ENCODE measurements around the gene LCN6.
A peak's percentile ranks its signal among the peaks of the same experiment; 100 is the strongest.
"Not testable (repeated sequence)": the region's sequence is repeated elsewhere in the genome, so short reads cannot be mapped to it uniquely, and the experiment has no call there.

The LCN6 gene, protein sequence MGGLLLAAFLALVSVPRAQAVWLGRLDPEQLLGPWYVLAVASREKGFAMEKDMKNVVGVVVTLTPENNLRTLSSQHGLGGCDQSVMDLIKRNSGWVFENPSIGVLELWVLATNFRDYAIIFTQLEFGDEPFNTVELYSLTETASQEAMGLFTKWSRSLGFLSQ

DNA sequence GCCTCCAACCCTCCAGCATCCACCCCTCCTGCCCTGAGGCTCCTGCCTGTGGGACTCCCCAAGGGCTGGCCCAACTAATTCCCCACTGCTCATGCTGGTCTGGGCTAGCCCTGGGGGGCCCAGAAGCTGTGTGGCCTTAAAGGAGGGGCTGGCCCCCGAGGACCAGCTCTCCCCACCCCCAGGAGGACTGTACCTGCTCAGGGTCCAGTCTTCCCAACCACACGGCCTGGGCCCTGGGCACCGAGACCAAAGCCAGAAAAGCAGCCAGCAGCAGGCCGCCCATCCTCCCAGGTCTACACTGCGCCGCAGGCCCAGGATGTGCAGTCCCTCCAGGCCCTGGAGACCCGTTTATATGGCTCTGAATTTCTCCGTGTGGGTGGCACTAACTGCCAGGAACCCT lies at the start of gene LCN6:
TSS of gene LCN6 (minus strand) at position 325 of the 400 bp plus-strand sequence. CDS start at position 283, 42 bp downstream.
- DNase-seq = no peak

DNA sequence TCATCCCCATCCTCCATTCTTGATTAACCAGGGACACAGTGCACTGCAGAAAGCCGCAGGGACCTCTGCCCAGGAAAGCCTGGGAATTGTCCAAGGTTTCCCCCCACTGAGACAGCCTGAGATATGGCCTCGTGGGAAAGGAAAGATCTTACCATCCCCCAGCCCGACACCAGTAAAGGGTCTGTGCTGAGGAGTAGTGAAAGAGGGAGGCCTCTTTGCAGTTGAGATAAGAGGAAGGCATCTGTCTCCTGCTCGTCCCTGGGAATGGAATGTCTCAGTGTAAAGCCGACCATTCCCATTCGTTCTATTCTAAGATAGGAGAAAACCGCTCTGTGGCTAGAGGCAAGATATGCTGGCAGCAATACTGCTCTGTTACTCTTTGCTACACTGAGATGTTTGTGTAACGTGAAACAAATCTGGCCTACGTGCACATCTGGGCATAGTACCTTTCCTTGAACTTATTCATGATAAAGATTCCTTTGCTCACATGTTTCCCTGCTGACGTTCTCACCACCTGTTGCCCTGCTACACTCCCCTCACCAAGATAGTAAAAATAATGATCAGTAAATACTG lies 48.5 kb upstream of the LCN6 start:
- DNase-seq = peak in 1 of 2 experiments; percentile 53

DNA sequence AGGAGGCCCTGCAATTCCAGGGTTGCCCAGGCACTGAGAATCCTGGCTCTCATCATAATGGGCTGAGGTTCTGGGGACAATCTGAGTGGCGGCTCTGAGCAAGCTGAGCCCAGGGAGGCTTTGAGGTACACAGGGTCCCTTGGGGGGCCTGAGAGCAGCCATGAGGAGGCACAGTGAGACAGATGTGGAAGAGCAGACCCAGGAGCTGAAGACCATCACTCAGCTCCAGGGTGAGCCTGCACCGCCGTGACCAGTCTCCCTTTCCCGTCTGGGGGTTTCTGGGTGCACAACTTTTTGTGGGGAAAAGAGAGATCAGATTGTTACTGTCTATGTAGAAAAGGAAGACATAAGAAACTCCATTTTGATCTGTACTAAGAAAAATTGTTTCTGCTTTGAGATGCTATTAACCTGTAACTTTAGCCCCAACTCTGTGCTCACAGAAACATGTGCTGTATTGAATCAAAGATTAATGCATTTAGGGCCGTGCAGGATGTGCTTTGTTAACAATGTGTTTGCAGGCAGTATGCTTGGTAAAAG lies 48.0 kb upstream of the LCN6 start, which contains the start of gene CCDC183:
TSS of gene CCDC183 (plus strand) at position 101 of the 537 bp plus-strand sequence. CDS start at position 161, 60 bp downstream.
- DNase-seq = no peak

DNA sequence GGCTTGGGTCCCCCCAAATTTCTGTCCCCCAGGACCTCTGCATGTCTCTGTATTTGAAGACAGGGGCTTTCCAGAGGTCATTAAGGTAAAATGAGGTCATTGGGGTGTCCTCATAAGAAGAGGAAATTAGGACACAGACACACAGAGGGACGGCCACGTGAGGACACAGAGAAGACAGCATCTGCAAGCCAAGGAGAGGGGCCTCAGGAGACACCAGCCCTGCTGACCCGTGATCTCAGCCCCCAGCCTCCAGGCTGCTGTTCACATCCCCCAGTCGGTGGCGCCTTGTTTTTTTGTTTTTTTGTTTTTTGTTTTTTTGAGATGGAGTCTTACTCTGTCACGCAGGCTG lies 46.6 kb upstream of the LCN6 start:
- DNase-seq = no peak

DNA sequence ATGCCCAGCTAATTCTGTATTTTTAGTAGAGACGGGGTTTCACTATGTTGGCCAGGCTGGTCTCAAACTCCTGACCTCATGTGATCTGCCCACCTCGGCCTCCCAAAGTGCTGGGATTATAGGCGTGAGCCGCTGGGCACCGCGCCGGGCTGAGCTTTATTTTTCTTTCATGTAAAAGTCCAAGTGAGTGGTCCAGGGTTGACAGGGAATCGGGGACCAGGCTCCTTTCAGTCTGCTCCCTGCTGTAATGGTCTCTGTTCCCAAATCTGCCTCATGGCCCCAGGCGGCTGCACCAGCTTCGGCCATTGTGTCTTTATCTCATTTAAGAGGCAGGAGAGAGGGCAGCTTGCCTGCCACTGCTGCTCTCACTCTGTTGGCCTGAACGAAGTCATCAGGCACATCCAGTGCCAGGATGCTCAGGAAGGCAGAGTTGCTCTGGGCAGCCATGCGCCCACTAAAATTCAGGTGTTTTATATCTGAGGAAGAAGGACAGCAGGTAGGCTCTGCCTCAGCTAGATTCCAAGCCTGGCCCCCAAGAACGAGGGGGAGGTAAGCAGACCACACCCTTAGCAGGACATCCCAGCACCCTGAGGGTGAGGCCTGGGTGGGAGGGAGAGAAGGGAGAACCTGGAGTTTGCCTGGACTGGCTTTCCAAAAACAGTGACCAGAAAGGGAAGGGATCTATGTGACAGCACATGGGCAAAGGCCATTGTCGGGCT lies 46.1 kb upstream of the LCN6 start:
- DNase-seq = no peak

DNA sequence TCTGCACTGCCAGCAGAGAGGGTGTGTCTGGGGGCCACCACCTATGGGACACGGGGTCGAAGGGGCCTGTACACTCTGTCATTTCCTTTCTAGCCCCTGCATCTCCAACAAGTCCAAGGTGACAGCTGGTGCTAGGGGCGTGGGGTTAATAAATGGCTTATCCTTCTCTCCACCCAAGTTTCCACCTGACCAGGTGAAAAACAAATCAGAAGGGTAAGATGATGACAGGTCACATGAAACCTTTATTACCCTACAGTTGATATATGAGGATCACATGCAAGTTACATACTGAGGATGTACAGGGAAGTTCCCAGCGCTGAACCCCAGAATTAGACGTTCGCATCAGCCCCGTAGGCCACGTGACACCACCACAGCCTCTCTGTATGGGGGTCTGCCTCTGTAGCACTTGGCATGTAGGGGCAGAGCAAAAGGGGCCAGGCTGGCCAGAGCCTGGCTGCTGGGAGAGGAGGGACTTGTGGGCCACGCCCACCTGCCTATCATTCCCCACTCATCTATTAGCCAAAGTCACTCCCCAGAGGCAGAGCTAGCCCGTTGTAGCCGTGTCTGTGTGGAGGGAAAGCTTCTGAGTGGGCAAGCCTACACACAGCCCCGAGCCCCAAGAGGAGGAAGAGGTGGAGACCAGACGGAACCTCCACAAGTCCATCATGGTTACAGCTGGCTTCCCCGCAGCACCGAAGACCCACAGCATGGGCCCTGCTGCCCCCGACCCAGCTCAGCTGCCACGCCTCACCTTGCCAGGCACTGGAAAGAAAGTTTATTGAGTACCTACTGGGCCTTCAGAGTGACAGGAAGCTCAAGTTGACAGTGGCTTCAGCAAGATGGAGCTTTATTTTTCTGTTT lies 45.0 kb upstream of the LCN6 start:
- DNase-seq = peak in 1 of 2 experiments; percentile 30

DNA sequence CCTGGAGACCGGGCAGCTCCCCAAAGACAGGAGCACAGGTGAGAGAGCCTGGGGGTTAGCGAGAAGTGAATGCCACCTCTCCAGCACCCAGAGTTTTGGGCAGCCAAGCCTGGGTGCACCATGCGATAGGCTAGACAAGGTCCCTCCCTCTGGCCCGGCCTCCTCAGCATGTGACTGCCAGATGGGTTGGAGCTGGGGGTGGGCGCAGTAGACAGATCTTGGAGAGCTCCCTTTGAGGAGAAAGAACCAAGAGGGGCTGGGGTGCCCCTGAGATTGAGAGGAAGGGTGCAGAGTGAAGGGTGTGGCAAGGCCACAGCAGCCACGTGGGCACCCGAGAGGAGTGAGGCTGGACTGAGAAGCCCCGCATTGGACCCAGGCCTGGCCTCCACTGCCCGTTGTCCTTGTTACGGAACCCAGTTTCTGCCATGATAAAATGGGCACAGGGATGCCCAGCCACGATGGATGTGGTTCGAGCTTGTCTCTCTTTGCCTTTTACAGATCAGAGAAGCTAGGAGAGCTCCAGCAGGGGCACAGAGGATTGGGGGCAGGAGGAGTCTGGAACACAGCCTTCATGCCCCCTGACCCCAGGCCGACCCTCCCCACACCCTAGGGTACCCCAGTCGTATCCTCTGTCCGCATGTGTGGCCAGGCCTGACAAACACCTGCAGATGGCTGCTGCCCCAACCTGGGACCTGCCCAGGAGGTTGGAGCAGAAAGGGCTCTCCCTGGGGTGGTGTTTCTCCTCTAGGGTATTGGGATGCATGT lies 44.2 kb upstream of the LCN6 start:
- DNase-seq = no peak

DNA sequence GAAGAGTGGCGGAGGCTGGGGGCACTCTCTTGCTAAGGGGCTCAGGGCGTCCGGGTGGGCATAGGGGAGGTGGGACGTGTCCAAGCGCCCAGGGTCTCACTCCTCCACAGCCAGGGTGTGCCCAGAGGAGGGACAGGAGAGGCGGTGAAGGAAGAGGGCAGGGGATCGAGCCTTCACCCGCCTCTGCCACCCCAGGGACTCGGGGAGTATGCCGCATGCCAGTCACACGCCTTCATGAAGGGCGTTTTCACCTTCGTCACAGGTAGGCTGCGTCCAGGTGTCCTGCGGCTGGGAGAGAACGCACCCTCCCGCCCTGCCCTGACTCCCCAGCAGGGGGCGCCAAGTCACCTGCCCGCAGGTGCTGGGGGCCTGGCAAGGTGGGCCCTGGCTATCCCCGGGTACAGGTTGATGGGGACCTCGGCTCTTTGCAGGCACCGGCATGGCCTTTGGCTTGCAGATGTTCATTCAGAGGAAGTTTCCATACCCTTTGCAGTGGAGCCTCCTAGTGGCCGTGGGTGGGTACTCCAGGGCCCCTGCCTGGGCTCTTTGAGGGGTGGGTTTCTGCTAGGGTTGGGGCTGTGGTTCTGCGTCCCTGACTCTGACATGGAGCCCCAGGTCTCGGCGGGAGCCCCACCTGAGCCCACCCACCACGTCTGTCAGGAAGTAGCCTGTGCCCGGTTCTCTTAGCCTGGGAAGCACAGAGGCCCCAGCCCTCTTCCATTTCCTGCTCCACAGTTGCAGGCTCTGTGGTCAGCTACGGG lies 43.4 kb upstream of the LCN6 start:
- peak in 1 of 2 experiments; percentile 63 for DNase-seq

DNA sequence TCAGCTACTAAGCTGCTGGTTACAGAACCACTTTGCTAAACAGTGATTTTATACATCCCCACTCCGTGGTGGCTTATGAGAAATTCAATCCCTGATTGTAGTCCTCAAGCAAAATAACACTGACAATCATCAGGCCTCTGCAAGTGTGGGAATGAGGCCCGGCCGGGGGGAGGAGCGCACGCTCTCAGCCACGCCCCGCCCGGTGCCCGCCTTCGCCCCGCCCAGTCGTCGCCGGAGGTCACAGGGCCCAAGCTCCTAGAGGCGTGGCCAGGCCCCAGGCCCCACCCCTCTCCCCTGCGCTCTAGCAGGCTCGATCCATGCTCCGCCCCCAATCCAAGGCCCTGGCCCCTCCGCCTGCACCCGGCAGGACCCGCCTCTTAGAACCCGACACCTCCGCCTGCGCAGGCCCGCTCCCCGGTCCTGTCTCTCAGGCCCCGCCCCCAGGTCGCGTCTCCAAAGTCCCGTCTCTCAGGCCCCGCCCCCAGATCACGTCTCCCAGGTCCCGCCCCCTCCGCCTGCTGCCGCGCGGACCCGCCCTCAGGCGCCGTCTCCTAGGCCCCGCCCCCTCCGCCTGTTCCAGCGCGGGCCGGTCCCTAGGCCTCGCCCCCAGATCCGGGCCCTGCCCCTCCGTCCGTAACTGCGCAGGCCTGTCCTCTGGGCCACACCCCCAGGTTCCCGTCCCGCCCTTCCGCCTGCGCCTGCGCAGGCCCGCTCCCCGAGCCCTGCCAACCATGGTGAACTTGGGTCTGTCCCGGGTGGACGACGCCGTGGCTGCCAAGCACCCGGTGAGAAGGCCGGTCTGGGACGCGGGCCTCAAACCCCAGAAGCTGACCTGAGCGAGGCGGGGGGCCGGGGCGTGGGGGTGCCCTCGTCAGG lies 42.6 kb upstream of the LCN6 start, which contains the start of gene TMEM141:
TSS of gene TMEM141 (plus strand) at position 705 of the 876 bp plus-strand sequence. CDS start at position 732, 27 bp downstream.
- DNase-seq = peak; percentile 99 to 100

DNA sequence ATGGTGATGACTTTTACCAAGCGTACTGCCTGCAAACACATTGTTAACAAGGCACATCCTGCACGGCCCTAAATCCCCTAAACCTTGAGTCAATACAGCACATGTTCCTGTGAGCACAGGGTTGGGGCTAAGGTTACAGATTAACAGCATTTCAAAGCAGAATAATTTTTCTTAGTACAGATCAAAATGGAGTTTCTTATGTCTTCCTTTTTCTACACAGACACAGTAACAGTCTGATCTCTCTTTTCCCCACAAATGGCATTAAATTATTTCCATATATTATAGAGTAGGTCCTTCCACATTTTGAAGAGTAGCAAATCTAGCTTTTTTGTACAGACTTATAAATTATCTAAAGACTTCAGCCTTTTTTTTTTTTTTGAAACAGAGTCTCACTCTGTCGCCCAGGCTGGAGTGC lies 41.2 kb upstream of the LCN6 start:
- DNase-seq = peak in 1 of 2 experiments; percentile 82

DNA sequence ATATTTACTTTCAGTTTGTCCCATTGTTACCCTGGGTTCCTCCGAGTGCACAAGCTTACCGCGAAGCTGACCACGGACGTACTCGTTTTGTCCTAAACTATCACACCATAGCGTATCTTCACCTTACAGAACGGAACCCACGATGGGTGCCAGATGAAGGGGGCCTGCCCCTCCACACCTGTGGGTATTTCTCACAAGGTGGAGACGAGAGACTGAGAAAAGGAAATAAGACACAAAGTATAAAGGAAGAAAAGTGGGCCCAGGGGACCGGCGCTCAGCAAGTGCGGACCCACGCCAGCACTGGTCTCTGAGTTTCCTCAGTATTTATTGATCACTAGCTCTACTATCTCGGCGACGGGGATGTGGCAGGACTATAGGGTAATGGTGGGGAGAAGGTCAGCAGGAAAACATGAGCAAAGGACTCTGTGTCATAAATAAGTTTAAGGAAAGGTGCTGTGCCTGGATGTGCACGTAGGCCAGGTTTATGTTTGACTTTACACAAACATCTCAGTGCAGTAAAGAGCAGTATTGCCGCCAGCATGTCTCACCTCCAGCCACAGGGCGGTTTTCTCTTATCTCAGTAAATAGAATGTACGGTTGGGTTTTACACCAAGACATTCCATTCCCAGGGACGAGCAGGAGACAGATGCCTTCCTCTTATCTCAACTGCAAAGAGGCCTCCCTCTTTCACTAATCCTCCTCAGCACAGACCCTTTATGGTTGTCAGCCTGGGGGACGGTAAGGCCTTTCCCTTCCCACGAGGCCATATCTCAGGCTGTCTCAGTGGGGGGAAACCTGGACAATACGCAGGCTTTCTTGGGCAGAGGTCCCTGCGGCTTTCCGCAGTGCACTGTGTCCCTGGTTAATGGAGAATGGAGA lies 40.6 kb upstream of the LCN6 start:
- DNase-seq = peak; percentile 62 to 82

DNA sequence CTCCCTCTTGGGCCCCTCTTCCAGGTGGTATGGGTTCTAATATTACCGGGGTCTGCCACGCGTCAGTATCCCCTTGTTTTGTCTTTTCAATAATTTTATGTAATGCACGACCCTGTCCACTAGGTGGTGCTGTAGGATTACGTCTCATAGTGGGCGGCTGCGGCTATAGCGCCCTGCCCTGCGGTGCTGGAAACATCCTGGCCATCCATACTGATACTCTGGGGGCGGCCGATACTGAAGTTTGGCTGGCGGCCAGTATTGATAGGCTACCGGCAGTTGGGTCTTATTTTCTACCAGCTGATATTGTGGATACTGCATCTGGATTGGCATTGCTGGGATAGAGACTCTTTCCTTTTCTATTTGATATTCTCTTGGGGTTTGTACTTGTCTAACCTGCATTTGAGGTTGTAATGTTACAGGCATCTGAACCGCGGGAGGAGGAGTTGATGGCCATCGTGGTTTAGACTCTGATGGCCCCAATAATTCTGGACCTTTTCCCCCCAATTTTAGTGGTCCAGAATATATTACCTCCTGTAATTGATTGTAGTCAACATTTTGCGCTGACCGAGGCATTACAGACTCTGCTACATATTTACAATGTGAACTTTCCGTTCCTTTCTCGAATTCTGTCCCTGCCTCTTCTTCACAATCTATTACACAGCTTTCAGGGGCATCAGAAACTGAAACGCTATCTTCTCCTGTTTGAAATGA lies 39.5 kb upstream of the LCN6 start:
- DNase-seq = peak; percentile 78 to 86

DNA sequence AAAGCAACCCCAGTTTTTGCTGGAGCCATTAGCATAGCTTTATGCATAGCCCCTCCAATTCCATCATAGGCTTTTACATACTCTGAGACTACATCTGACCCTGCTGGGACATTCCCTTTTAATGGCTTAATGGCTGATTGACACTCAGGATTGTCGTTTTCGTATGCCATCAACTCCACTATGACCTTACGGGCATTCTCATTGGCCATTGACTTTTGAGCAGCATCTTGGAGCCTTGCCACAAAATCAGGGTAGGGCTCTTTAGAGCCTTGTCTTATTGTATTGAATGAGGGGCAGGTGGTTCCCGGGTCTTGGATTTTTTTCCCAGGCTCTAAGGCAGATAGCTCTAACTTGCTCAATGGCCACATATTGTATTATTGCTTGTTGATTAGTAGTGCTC lies 38.7 kb upstream of the LCN6 start:
- peak in 1 of 2 experiments; percentile 25 for DNase-seq

DNA sequence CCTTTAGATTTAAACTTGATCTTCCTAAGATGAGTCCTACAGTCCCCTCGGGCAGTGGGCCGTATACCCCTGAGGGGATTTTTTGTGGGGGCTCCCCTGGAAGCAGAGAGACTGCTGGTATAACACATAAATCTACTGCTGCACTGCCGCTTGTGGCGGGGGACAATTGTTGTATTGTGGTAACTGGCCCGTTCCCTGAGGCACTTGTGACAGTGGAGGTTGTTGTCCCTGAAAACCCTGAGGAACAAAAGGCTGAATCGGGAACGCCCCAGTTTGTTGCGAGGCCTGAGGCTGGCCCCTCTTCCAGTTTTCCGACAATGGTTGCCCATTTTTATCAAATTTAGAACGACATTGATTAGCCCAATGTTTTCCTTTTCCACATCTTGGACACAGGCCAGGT lies 38.1 kb upstream of the LCN6 start:
- DNase-seq = no peak

DNA sequence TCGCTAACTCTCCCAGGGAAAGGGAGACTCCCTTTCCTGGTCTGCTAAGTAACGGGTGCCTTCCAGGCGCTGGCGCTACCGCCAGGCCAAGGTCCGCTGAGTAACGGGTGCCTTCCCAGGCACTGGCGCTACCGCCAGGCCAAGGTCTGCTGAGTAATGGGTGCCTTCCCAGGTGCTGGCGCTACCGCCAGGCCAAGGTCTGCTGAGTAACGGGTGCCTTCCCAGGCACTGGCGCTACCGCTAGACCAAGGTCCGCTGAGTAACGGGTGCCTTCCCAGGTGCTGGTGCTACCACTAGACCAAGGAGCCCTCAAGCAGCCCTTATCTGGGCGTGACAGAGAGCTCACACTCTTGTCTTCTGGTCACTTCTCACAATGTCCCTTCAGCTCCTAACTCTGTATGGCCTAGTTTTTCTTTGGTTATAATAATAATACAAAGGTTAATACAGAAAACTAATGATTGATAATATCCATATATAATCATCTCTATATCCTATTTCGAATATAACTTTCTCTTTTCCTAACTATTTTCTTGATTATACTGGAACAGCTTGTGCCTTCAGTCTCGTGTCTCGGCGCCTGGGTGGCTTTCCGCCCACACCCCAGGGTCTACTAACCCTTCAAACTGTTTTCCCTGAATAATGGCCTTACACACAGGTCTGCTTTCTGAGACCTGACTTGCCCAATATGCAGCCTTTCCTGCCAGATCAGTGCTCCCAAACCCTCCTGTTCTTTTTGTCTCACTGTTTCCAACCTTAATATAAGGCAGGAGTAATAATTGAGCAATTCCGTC lies 37.4 kb upstream of the LCN6 start:
- not testable (repeated sequence) for DNase-seq

DNA sequence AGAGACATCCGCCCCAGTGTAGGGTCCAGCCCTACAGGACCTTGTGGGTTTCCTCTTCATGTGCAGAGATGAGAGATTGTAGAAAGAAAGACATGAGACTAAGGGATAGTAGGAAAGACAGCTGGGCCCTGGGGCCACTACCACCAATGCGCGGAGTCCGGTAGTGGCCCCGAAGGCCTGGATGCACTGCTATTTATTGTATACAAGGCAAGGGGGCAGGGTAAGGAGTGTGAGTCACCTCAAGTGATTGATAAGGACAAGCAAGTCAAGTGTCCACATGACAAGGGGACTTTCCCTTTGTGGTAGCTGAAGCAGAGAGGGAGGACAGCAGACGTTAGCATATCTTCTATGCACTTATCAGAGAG lies 36.7 kb upstream of the LCN6 start:
- DNase-seq = no peak

DNA sequence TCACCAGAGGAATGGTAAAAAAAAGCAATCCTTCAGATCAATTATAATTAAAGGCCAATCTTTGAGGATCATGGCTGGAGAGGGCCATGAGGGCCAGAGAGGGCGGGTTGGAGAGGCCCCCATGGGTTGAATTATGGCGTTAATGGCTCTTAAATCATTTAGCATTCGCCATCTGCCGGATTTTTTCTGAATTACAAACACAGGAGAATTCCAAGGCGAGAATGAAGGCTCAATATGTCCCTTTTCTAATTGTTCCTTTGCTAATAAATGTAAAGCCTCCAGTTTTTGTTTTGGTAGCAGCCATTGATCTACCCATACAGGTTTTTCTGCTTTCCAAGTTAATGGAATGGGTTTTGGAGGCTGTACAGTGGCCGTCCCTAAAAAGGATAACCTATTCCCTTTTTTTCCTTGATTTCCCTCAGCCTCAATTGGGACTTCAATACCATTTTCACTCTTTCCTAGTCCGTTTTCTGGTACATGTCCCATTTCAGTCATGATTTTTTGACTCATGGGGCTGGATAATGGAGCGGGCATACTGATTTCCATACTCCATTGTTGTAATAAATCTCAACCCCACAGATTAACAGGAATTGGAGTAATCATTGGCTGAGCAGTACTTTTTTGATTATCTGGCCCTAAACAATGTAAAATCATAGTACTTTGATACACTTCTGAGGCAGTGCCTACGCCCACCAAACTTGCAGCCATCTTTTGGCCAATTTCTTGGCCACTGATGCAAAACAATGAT lies 36.1 kb upstream of the LCN6 start:
- DNase-seq = peak in 1 of 2 experiments; percentile 79

Measured in NCI-H524 (cell line).